H1 (cell line): Measurements from ENCODE around the gene CCDC81.

Source experiments
- CEBPB ChIP-seq: IDR thresholded peaks from 2 replicates; pipeline ENCODE4 v1.6.1; 2012; ENCODE audit warnings: low read depth, low read length
- EP300 ChIP-seq, 2 experiments: IDR thresholded peaks; 1 replicate in 1 of 2; 2 replicates in 1 of 2; pipeline ENCODE4 v1.6.1; 2011 to 2012; ENCODE audit warnings: low read depth in 2 of 2, low read length in 2 of 2, mild to moderate bottlenecking in 2 of 2, borderline replicate concordance in 1 of 2, inconsistent platforms in 1 of 2, moderate library complexity in 1 of 2
- EZH2 ChIP-seq: fragments of 200-600 bp; sonication (generic); IDR thresholded peaks from 2 replicates; pipeline ENCODE4 v1.7.1; 2012; ENCODE audit warnings: low read depth, mild to moderate bottlenecking, moderate library complexity, low read length, inconsistent platforms; ENCODE audit not compliant: severe bottlenecking
- JUN ChIP-seq: IDR thresholded peaks from 2 replicates; pipeline ENCODE4 v1.6.1; 2011; ENCODE audit warnings: low read depth, mild to moderate bottlenecking, improper control_type of control experiment, low read length
- POLR2A ChIP-seq, 2 experiments: IDR thresholded peaks; 1 replicate in 1 of 2; 2 replicates in 1 of 2; pipeline ENCODE4 v1.6.1; 2011; ENCODE audit warnings: low read depth in 2 of 2, low read length in 2 of 2, mild to moderate bottlenecking in 2 of 2; ENCODE audit errors: control extremely low read depth in 1 of 2
- POLR2AphosphoS5 ChIP-seq: IDR thresholded peaks from 2 replicates; pipeline ENCODE4 v1.6.1; 2011; ENCODE audit warnings: low read depth, low read length
- RBBP5 ChIP-seq: IDR thresholded peaks from 2 replicates; pipeline ENCODE4 v1.7.1; 2012; ENCODE audit warnings: low read depth, mild to moderate bottlenecking, inconsistent platforms, low read length, moderate library complexity, borderline replicate concordance
- RNF2 ChIP-seq: fragments of 200-900, 300-1000 bp; sonication (generic); IDR thresholded peaks from 2 replicates; pipeline ENCODE4 v1.7.1; 2016; ENCODE audit warnings: borderline replicate concordance, low read depth, mild to moderate bottlenecking, antibody characterized with exemption, low read length; ENCODE audit not compliant: poor library complexity, severe bottlenecking; ENCODE audit errors: missing control alignments
- SIX5 ChIP-seq: IDR thresholded peaks from 2 replicates; pipeline ENCODE4 v1.6.1; 2011; ENCODE audit warnings: mild to moderate bottlenecking, low read depth, low read length
- SP2 ChIP-seq: IDR thresholded peaks from 2 replicates; pipeline ENCODE4 v1.6.1; 2012; ENCODE audit warnings: mild to moderate bottlenecking, low read length, inconsistent platforms
- TAF1 ChIP-seq: IDR thresholded peaks from 2 replicates; pipeline ENCODE4 v1.6.1; 2011; ENCODE audit warnings: mild to moderate bottlenecking, low read depth, low read length
- TF ChIP-seq, protein P1 (sequence below), 3 experiments: IDR thresholded peaks; 1 replicate in 2 of 3; 2 replicates in 1 of 3; pipeline versions ENCODE4 v1.5.1 to v1.6.1; 2011; ENCODE audit warnings: low read length in 3 of 3, mild to moderate bottlenecking in 3 of 3, inconsistent platforms in 2 of 3, low read depth in 1 of 3, moderate library complexity in 1 of 3; ENCODE audit not compliant: insufficient read depth in 1 of 3; ENCODE audit errors: control extremely low read depth in 1 of 3
- TF ChIP-seq, protein P2 (sequence below): IDR thresholded peaks from 2 replicates; pipeline ENCODE4 v1.6.1; 2011; ENCODE audit warnings: low read depth, mild to moderate bottlenecking, low read length; ENCODE audit not compliant: insufficient read depth

DNA sequence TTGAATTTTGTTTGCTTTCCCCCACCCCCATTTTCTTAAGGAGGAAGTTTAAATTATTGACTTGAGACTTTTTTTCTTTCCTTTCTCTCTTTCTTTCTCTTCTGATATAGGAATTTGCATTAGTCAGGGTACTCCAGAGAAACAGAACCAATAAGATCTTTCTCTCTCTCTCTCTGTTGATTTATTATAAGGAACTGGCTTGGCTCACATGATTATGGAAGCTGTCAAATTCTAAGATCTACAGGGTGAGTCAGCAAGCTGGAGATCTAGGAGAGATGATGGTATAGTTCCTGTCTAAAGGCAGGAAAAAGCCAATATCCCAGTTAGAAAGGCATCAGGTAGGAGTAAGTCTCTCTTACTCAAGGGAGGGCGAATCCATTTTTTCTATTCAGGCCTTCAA is 64.0 kb downstream of the CCDC81 start:
- no peak for TF ChIP-seq TAF1
- TF ChIP-seq RBBP5: no peak
- no peak for TF ChIP-seq SIX5
- no peak for TF ChIP-seq POLR2AphosphoS5
- TF ChIP-seq, protein P1, sequence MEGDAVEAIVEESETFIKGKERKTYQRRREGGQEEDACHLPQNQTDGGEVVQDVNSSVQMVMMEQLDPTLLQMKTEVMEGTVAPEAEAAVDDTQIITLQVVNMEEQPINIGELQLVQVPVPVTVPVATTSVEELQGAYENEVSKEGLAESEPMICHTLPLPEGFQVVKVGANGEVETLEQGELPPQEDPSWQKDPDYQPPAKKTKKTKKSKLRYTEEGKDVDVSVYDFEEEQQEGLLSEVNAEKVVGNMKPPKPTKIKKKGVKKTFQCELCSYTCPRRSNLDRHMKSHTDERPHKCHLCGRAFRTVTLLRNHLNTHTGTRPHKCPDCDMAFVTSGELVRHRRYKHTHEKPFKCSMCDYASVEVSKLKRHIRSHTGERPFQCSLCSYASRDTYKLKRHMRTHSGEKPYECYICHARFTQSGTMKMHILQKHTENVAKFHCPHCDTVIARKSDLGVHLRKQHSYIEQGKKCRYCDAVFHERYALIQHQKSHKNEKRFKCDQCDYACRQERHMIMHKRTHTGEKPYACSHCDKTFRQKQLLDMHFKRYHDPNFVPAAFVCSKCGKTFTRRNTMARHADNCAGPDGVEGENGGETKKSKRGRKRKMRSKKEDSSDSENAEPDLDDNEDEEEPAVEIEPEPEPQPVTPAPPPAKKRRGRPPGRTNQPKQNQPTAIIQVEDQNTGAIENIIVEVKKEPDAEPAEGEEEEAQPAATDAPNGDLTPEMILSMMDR (IDR thresholded peaks at IDR 0.05; ENCODE audit: control extremely low read depth in 1 of 3, insufficient read depth in 1 of 3, low read depth in 1 of 3, low read length in 3 of 3): no peak
- TF ChIP-seq CEBPB: no peak
- no peak for TF ChIP-seq SP2
- TF ChIP-seq, protein P2, sequence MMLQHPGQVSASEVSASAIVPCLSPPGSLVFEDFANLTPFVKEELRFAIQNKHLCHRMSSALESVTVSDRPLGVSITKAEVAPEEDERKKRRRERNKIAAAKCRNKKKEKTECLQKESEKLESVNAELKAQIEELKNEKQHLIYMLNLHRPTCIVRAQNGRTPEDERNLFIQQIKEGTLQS: no peak
- no peak for TF ChIP-seq POLR2A (IDR thresholded peaks at IDR 0.05; ENCODE audit: control extremely low read depth in 1 of 2, low read depth in 2 of 2, low read length in 2 of 2)
- TF ChIP-seq EZH2: no peak
- TF ChIP-seq JUN: no peak
- no peak for TF ChIP-seq EP300 (IDR thresholded peaks at IDR 0.05; ENCODE audit: borderline replicate concordance in 1 of 2, low read depth in 2 of 2, low read length in 2 of 2)
- TF ChIP-seq RNF2: no peak
